NB4 (cell line): Measurements from ENCODE around the gene SYT14.
"Not testable (repeated sequence)": the region's sequence is repeated elsewhere in the genome, so short reads cannot be mapped to it uniquely, and the experiment has no call there.

Experiments
- DNase-seq: peaks from one replicate; pipeline ENCODE4 v3.0.0; 2010; ENCODE audit warnings: low read depth
- H3K4me3 ChIP-seq: one replicate; pipeline ENCODE4 v1.5.1; 2011; ENCODE audit warnings: mild to moderate bottlenecking, low read depth, low read length, moderate library complexity
- CTCF ChIP-seq: IDR thresholded peaks from one replicate; pipeline ENCODE4 v1.5.1; 2012; ENCODE audit warnings: low read depth, low read length
- MAX ChIP-seq: IDR thresholded peaks from 2 replicates; pipeline ENCODE4 v1.6.1; 2011; ENCODE audit warnings: low read depth, low read length
- MYC ChIP-seq: IDR thresholded peaks from 2 replicates; pipeline ENCODE4 v1.6.1; 2011; ENCODE audit warnings: low read depth, low read length
- POLR2A ChIP-seq: IDR thresholded peaks from 2 replicates; pipeline ENCODE4 v1.6.1; 2011; ENCODE audit warnings: mild to moderate bottlenecking; ENCODE audit not compliant: insufficient read length; ENCODE audit errors: extremely low read depth

The SYT14 gene

DNA sequence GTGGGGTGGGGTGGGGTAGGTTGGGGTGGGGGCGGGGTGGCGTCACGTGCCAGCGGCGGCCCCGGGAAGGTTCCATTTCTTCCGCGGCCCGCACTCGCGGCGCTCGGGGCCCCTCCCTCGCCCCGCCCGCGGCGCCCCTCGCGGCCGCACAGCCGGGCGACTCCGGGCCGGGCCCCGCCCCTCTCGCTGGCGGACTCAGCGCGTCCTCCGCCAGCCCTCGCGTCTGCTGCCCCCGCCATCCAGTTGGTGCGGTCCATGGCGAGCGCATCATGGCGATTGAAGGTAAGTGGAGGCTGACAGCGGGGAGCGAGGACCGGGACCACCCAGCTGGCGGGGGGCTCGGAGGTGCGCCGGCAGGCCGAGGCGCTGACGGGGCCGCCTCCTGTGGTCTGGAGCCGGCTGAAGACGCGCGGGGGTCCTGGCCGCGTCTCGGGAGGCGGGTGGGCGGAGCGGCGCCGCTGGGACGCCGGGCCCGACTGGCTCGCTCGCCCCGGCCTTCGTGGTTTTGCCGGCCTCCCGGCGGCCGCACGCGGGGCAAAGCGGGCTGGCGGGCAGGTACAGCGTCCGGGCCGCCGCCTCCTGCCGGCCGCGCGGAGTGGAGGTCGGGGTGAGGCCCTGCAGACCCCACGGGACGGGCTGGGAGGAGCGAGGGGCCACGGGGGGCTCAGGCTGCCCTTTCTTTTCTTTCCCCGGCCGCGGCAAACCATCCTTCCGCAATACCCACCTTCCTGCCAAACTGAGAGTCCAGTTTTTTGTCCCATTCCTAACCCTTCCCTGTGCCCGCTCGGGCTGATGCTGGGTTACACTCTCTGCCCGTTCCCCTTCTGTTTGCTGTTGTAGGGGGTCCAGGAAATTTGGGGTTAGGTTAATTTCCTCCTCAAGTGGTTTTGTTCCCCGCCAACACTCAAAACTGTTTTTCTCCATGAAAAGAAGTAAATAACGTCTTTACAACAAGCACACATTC is at the start of gene SYT14:
SYT14 (plus strand) TSS at position 222 of the 964 bp plus-strand sequence; CDS start at position 270, 48 bp downstream.
- no peak for DNase-seq
- no peak within 1 kb of the TSS for H3K4me3 ChIP-seq
- TF ChIP-seq CTCF = no peak

- H3K4me3 ChIP-seq, DNase-seq: not testable (repeated sequence)
These were observed 49.5 kb upstream of the SYT14 start for GRCh38 chr1:209888291-209889076.

DNA sequence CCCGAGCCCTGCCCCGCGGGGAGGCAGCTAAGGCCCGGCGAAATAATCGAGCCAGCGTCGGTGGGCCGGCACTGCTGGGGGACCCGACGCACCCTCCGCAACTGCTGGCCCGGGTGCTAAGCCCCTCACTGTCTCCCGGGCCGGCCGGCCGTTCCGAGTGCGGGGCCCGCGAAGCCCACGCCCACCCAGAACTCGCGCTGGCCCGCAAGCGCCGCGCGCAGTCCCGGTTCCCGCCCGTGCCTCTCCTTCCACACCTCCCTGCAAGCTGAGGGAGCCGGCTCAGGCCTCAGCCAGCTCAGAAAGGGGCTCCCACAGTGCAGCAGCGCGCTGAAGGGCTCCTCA is 49.0 kb upstream of the SYT14 start:
- no peak overlapping the region for H3K4me3 ChIP-seq
- TF ChIP-seq MYC (no peak), MAX (no peak), CTCF (no peak), POLR2A (no peak)
- no peak for DNase-seq

DNA sequence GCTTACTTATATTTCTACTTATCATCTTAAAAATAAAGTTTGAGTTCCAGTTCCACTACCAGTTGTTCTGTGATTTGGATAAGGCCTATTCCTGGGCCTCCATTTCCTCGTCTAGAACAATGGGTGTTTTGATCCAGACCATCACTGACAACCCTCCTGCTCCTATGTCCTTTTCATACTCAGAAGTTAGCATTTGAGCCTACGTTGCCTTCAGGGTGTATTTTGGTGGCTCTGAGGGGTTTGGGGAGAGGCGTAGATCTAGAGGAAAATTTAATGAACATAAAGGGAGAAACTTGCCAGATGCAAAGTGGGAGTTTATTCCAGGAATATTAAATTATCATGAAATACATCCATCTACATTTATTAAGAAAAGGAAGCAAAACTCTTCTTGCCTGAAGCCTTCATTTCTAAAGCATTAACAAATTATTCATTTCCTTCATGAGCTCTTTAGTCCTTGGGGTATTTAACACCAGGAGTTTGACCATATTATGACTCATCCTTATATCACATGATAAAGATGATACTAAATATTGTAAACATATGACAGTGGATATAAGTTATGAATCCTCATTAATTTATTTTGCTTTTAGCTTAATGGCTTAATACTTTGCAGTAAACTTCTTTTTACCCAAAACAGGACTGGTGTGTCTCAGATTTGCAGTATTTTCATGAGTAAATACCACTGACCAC is 47.2 kb upstream of the SYT14 start:
- no peak for DNase-seq
- TF ChIP-seq POLR2A (no peak), MYC (no peak)
- no peak overlapping the region for H3K4me3 ChIP-seq

DNA sequence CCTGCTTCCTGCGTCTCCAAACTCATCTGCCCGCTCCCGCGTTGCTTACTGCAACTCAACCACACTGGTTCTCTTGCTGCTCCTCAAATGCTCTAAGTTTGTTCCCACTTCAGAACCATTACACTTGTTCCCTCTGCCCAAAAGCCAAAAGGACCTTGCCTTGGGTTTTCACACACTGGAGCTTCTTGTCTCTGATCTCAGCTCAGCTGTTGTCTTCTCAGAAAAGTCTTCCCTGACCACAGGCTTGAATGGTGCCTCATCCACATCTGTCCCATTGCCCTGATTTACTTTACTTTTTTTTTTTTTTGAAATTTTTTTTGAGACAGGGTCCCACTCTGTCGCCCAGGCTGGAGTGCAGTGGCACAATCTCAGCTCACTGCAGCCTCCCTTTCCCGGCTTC is 44.3 kb upstream of the SYT14 start:
- H3K4me3 ChIP-seq = no peak overlapping the region
- no peak for TF ChIP-seq CTCF
- no peak for TF ChIP-seq POLR2A
- no peak for TF ChIP-seq MAX
- TF ChIP-seq MYC = no peak
- DNase-seq = no peak

DNA sequence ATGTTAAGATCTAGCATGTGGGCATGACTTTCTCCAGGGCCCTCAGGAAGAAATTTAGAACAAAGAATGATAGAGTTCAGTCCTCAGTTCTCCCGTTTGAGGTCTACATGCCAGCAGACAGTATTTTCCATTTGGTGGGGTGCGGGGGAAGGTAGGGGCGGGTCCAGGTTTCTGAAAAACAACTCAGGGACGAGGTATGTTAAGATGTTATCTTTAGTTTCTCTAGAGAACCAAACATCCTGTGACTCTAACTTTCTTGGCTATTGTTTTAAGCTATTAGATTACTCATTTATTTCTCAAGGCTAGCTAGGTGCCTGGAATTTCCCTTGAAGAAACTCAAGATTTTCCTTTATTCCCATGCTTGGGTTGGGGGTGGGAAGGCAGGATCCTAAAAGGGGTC is 42.3 kb upstream of the SYT14 start:
- no peak overlapping the region for H3K4me3 ChIP-seq
- DNase-seq = no peak
- no peak for TF ChIP-seq POLR2A
- no peak for TF ChIP-seq CTCF
- no peak for TF ChIP-seq MYC
- TF ChIP-seq MAX = no peak
